COLO668 (cell line): Measurements from ENCODE around the gene MBD2.

Experiments used
- DNase-seq: peaks from one replicate; lab custom pipeline; 2025; ENCODE audit not compliant: unreplicated experiment; lab: John Stamatoyannopoulos, UW

MBD2 gene

GRCh38 chr18:54203914-54204313 is 20.6 kb downstream of the MBD2 start:
- no peak for DNase-seq

GRCh38 chr18:54202851-54203250 is 21.6 kb downstream of the MBD2 start:
- no peak for DNase-seq

- no peak for DNase-seq
Observed at GRCh38 chr18:54197747-54198411, 26.6 kb downstream of the MBD2 start.

GRCh38 chr18:54193786-54194185 is 30.7 kb downstream of the MBD2 start:
- DNase-seq: no peak

GRCh38 chr18:54192900-54193299 is 31.6 kb downstream of the MBD2 start:
- DNase-seq: no peak

- DNase-seq: no peak
Observed at GRCh38 chr18:54192415-54192814, 32.1 kb downstream of the MBD2 start.

GRCh38 chr18:54191352-54191751 is 33.1 kb downstream of the MBD2 start:
- DNase-seq: no peak

- DNase-seq: no peak
Observed at GRCh38 chr18:54187372-54187771, 37.1 kb downstream of the MBD2 start.

GRCh38 chr18:54184836-54185235 is 39.6 kb downstream of the MBD2 start:
- no peak for DNase-seq

GRCh38 chr18:54183390-54183789 is 41.1 kb downstream of the MBD2 start:
- DNase-seq: no peak

GRCh38 chr18:54181856-54182602 is 42.4 kb downstream of the MBD2 start:
- no peak for DNase-seq

GRCh38 chr18:54173980-54174630 is 50.4 kb downstream of the MBD2 start:
- no peak for DNase-seq

GRCh38 chr18:54173250-54173649 is 51.2 kb downstream of the MBD2 start:
- DNase-seq: no peak

GRCh38 chr18:54169431-54170403 is 54.8 kb downstream of the MBD2 start:
- no peak for DNase-seq

GRCh38 chr18:54165450-54165849 is 59.0 kb downstream of the MBD2 start:
- DNase-seq: no peak

GRCh38 chr18:54163453-54163852 is 61.0 kb downstream of the MBD2 start:
- DNase-seq: no peak

- DNase-seq: no peak
Observed at GRCh38 chr18:54162431-54162830, 62.0 kb downstream of the MBD2 start.

GRCh38 chr18:54161267-54161666 is 63.2 kb downstream of the MBD2 start:
- DNase-seq: no peak

- no peak for DNase-seq
Observed at GRCh38 chr18:54159906-54160305, 64.6 kb downstream of the MBD2 start.

GRCh38 chr18:54157646-54158385 is 66.7 kb downstream of the MBD2 start:
- DNase-seq: no peak
